Activated B cell treated with CpG ODN at 0.5 μM for 24 hours (primary cell): Measurements from ENCODE around the gene DGKI. TPM values are rescaled to one million over a fixed set of nuclear protein-coding genes. Genes with fewer than 3 reads are reported as not detected.
A peak's percentile ranks its signal among the peaks of the same experiment; 100 is the strongest.

Experiments used
- ATAC-seq: fragments of 200-7000 bp; cut with Tn5 transposase; one replicate; pipeline ENCODE4 v1.10.0; 2021; ENCODE audit warnings: low read depth, mild to moderate bottlenecking, moderate library complexity
- CTCF ChIA-PET: fragments of 350-600 bp; sonication (Branson Sonifier 250); formaldehyde crosslinking; loops from one replicate; lab custom pipeline; 2021; ENCODE audit warnings: antibody characterized with exemption; lab: Charles Lee
- POLR2A ChIA-PET: fragments of 350-600 bp; sonication (Branson Sonifier 250); formaldehyde crosslinking; loops from one replicate; lab custom pipeline; 2021; ENCODE audit warnings: antibody characterized with exemption; lab: Charles Lee
- DNase-seq: peaks from one replicate; pipeline ENCODE4 v3.0.0; 2022
- H3K27ac Mint-ChIP-seq: one replicate; pipeline ENCODE4 v1.8.0; 2020; ENCODE audit warnings: mixed read lengths
- H3K27me3 Mint-ChIP-seq: one replicate; pipeline ENCODE4 v1.8.0; 2021; ENCODE audit warnings: mixed read lengths
- H3K36me3 Mint-ChIP-seq: one replicate; pipeline ENCODE4 v1.8.0; 2021; ENCODE audit warnings: low read depth, mixed read lengths
- H3K4me1 Mint-ChIP-seq: one replicate; pipeline ENCODE4 v1.8.0; 2021; ENCODE audit warnings: mixed read lengths
- H3K4me3 Mint-ChIP-seq: one replicate; pipeline ENCODE4 v1.8.0; 2020; ENCODE audit warnings: mild to moderate bottlenecking, mixed read lengths
- H3K9me3 Mint-ChIP-seq: one replicate; pipeline ENCODE4 v1.8.0; 2020; ENCODE audit warnings: mixed read lengths
- intact Hi-C: fragments of 100-400 bp; cut with micrococcal nuclease; formaldehyde crosslinking; loops from one replicate; pipeline ENCODE4 v1.15.1; 2024
- total RNA-seq: library from RNA; stranded (reverse); gene quantifications from 2 replicates; pipeline ENCODE4 v1.2.3, GENCODE V29; 2022
- TF ChIP-seq, protein P1 (sequence below): fragments of 200-600 bp; IDR thresholded peaks from one replicate; pipeline ENCODE4 v1.8.0; 2022; ENCODE audit warnings: antibody characterized with exemption, mild to moderate bottlenecking

Gene DGKI
- total RNA-seq, 1 donor from 2014 or later = not detected

DNA sequence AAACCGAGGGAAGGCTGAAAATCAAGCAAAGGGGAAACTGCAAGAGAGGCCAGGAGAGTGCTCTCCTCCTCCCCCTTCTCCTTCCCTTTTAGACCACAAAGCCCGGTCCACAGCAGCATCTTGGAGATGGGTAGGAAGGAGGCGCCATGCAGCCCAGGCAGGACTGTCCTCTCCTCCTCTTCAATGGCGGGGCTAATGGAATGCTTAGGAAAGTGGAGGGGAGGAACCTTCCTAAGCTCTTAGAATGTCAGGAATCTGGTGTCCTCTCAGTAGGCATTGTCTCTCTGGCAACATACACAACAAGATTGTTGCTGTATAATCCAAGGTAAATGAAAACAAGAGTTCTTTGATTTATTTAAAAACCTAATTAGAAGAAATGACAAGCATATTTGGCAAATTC lies 185.1 kb downstream of the DGKI start:
- intact Hi-C loops = no loop called here
- TF ChIP-seq, protein P1, sequence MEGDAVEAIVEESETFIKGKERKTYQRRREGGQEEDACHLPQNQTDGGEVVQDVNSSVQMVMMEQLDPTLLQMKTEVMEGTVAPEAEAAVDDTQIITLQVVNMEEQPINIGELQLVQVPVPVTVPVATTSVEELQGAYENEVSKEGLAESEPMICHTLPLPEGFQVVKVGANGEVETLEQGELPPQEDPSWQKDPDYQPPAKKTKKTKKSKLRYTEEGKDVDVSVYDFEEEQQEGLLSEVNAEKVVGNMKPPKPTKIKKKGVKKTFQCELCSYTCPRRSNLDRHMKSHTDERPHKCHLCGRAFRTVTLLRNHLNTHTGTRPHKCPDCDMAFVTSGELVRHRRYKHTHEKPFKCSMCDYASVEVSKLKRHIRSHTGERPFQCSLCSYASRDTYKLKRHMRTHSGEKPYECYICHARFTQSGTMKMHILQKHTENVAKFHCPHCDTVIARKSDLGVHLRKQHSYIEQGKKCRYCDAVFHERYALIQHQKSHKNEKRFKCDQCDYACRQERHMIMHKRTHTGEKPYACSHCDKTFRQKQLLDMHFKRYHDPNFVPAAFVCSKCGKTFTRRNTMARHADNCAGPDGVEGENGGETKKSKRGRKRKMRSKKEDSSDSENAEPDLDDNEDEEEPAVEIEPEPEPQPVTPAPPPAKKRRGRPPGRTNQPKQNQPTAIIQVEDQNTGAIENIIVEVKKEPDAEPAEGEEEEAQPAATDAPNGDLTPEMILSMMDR = no peak
- H3K4me3 Mint-ChIP-seq = no peak overlapping the region
- no peak overlapping the region for H3K27ac Mint-ChIP-seq
- no peak for DNase-seq
- H3K27me3 Mint-ChIP-seq = peaks cover 5% of the 10 kb centered on the region
- no peaks in the 10 kb centered on the region for H3K36me3 Mint-ChIP-seq
- no peak for ATAC-seq
- no peaks in the 10 kb centered on the region for H3K4me1 Mint-ChIP-seq
- ChIA-PET POLR2A (no interaction called here), CTCF (no interaction called here)
- no peaks in the 10 kb centered on the region for H3K9me3 Mint-ChIP-seq

- Mint-ChIP-seq H3K36me3 (no peaks in the 10 kb centered on the region), H3K27ac (no peak overlapping the region), H3K4me1 (no peaks in the 10 kb centered on the region), H3K4me3 (no peak overlapping the region), H3K9me3 (no peaks in the 10 kb centered on the region), H3K27me3 (peaks cover 5% of the 10 kb centered on the region)
- ATAC-seq = no peak
- ChIA-PET POLR2A (no interaction called here), CTCF (no interaction called here)
- no peak for DNase-seq
- intact Hi-C loops = no loop called here
- TF ChIP-seq, protein P1 = no peak
These were observed 188.4 kb downstream of the DGKI start for GRCh38 chr7:137658190-137658900.

- no peaks in the 10 kb centered on the region for H3K9me3 Mint-ChIP-seq
- no peaks in the 10 kb centered on the region for H3K36me3 Mint-ChIP-seq
- no peak overlapping the region for H3K27ac Mint-ChIP-seq
- peaks cover 4% of the 10 kb centered on the region for H3K27me3 Mint-ChIP-seq
- no peaks in the 10 kb centered on the region for H3K4me1 Mint-ChIP-seq
- no peak for ATAC-seq
- CTCF ChIA-PET = interaction anchor here (1.6 kb wide), 1 partner anchor 1081 kb away, joined by 4 read pairs; no protein-coding TSS in a partner anchor
- no peak for DNase-seq
- POLR2A ChIA-PET = no interaction called here
- intact Hi-C loops = no loop called here
- no peak overlapping the region for H3K4me3 Mint-ChIP-seq
- TF ChIP-seq, protein P1 = no peak
These were observed 189.1 kb downstream of the DGKI start for GRCh38 chr7:137657476-137658189.

DNA sequence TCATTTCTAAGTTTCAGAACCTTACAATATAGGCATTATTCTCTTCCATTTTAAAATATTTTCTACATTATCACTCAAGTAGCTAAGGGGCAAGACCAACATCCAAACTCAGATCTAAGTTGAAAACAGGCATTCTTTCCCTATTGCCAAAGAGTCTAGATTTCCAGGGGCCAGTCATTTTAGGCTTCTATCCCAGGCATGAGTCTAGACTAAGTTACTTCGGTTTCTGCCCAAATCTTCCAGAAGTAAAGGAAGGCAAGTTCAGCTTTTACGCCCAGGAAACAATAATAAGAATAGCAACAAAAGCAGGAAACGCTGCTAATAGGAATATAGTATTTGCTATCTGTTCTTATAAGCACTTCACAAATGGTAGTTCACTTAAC lies 189.9 kb downstream of the DGKI start:
- H3K4me3 Mint-ChIP-seq = no peak overlapping the region
- ATAC-seq (no peak), DNase-seq (no peak)
- ChIA-PET CTCF (interaction anchor here (0.7 to 2.0 kb wide), 9 partner anchors 12 to 1082 kb away, joined by 3 to 11 read pairs (median 4); no protein-coding TSS in a partner anchor), POLR2A (no interaction called here)
- TF ChIP-seq, protein P1 = no peak
- H3K27ac Mint-ChIP-seq = no peak overlapping the region
- no peaks in the 10 kb centered on the region for H3K36me3 Mint-ChIP-seq
- H3K4me1 Mint-ChIP-seq = no peaks in the 10 kb centered on the region
- no peaks in the 10 kb centered on the region for H3K9me3 Mint-ChIP-seq
- peaks cover 2% of the 10 kb centered on the region for H3K27me3 Mint-ChIP-seq
- intact Hi-C loops = loop anchor here (1.0 kb wide), 2 partner anchors 242 to 246 kb away; no protein-coding TSS in a partner anchor

GRCh38 chr7:137656227-137656849 lies 190.4 kb downstream of the DGKI start:
- Mint-ChIP-seq H3K27me3 (peaks cover 2% of the 10 kb centered on the region), H3K4me1 (no peaks in the 10 kb centered on the region), H3K9me3 (no peaks in the 10 kb centered on the region), H3K4me3 (no peak overlapping the region), H3K36me3 (no peaks in the 10 kb centered on the region), H3K27ac (no peak overlapping the region)
- TF ChIP-seq, protein P1 = peak; percentile 84
- intact Hi-C loops = loop anchor here (1.0 kb wide), 2 partner anchors 243 to 247 kb away; no protein-coding TSS in a partner anchor
- CTCF ChIA-PET = interaction anchor here (0.7 to 2.0 kb wide), 12 partner anchors 11 to 1084 kb away, joined by 3 to 11 read pairs (median 4); no protein-coding TSS in a partner anchor
- peak; percentile 24 for DNase-seq
- ATAC-seq = peak; percentile 28
- POLR2A ChIA-PET = no interaction called here
